Natural killer cell (primary cell): ENCODE measurements around the gene SOX6. TPM values are rescaled to one million over a fixed set of nuclear protein-coding genes. Genes with fewer than 3 reads are reported as not detected.

Source experiments
- ATAC-seq, 3 donors: fragments of 150-1000 bp in 2 of 3; fragments of 200-7000 bp in 1 of 3; cut with Tn5 transposase; 1 replicate in 1 of 3; 2 replicates in 2 of 3; pipeline ENCODE4 v1.10.0; 2021; ENCODE audit warnings: mild to moderate bottlenecking in 2 of 3, moderate library complexity in 2 of 3
- DNase-seq, 2 donors: peaks; one replicate each; pipeline versions ENCODE4 v3.0.0 to v3.0.0-alpha.2; 2013 to 2021; ENCODE audit warnings: mixed read lengths in 1 of 2
- H3K27ac ChIP-seq: one replicate; pipeline ENCODE4 v1.5.1; 2013; ENCODE audit warnings: mild to moderate bottlenecking, low read length
- H3K27me3 ChIP-seq: one replicate; pipeline ENCODE4 v1.6.1; 2013; ENCODE audit warnings: low read length; ENCODE audit not compliant: control insufficient read depth, insufficient read depth
- H3K36me3 ChIP-seq: one replicate; pipeline ENCODE4 v1.6.1; 2013; ENCODE audit warnings: low read length; ENCODE audit not compliant: control insufficient read depth, insufficient read depth
- H3K4me1 ChIP-seq: one replicate; pipeline ENCODE4 v1.6.1; 2013; ENCODE audit warnings: low read length; ENCODE audit not compliant: control insufficient read depth, insufficient read depth
- H3K4me3 ChIP-seq: one replicate; pipeline ENCODE4 v1.5.1; 2013; ENCODE audit warnings: low read length
- H3K9me3 ChIP-seq: one replicate; pipeline ENCODE4 v1.6.1; 2013; ENCODE audit warnings: low read length; ENCODE audit not compliant: control insufficient read depth, insufficient read depth
- H3K27ac Mint-ChIP-seq, 2 donors: one replicate each; pipeline ENCODE4 v1.8.0; 2022; ENCODE audit warnings: mild to moderate bottlenecking in 2 of 2, mixed read lengths in 2 of 2, moderate library complexity in 1 of 2
- H3K27me3 Mint-ChIP-seq, 2 donors: one replicate each; pipeline ENCODE4 v1.8.0; 2022; ENCODE audit warnings: low read depth in 2 of 2, mixed read lengths in 2 of 2
- H3K36me3 Mint-ChIP-seq: one replicate; pipeline ENCODE4 v1.8.0; 2022; ENCODE audit warnings: mixed read lengths
- H3K4me1 Mint-ChIP-seq, 2 donors: one replicate each; pipeline ENCODE4 v1.8.0; 2022; ENCODE audit warnings: mixed read lengths in 2 of 2
- H3K4me3 Mint-ChIP-seq: one replicate; pipeline ENCODE4 v1.8.0; 2022; ENCODE audit warnings: mild to moderate bottlenecking, moderate library complexity, mixed read lengths
- H3K9me3 Mint-ChIP-seq, 2 donors: one replicate each; pipeline ENCODE4 v1.8.0; 2022; ENCODE audit warnings: mixed read lengths in 2 of 2
- WGBS: methylation state at CpG from one replicate; pipeline ENCODE4 v1.1.7; 2013; ENCODE audit warnings: missing lambda C conversion rate; ENCODE audit not compliant: insufficient coverage; 5-methylcytosine and 5-hydroxymethylcytosine counted together
- intact Hi-C: fragments of 100-400 bp; cut with micrococcal nuclease; formaldehyde crosslinking; loops from one replicate; pipeline ENCODE4 v1.14.2; 2022
- total RNA-seq, 4 donors: library from RNA; stranded (reverse); fragments of 120-200 nt in 1 of 4; gene quantifications; one replicate each; pipeline versions ENCODE4 v1.2.3 to v1.2.4, GENCODE V29; 2013 to 2022
- TF ChIP-seq, protein P1 (sequence below): fragments of 200-600 bp; IDR thresholded peaks from one replicate; pipeline ENCODE4 v1.8.0; 2022; ENCODE audit warnings: antibody characterized with exemption

Gene SOX6
- total RNA-seq, 3 donors from 2014 or later (not counting 1 experiment from before 2014, with no cell fraction given): 0.27 TPM; not detected in 2

DNA sequence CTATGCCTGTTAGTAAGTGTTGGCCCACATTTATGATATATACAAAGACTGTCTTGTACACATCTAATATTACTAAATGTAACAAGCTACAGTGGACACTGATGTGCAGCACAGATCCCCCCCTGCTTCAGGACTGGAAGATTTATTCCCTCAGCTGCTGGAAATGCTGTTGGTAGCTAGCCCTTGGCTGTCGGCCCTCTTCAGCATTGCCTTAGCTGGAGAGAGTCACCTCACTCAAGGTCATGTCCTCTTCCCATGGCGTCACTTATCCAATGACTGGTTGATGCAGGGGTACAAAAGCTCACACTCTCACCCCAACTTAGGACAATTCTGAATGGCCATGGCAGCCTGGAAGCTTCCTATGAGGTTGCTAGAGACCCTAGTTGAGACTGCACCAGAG is 312.7 kb downstream of the SOX6 start:
- no peaks in the 10 kb centered on the region for H3K27me3 Mint-ChIP-seq
- WGBS: 96% methylated on average over 2 of the region's 2 CpGs
- H3K27ac Mint-ChIP-seq: no peak overlapping the region

DNA sequence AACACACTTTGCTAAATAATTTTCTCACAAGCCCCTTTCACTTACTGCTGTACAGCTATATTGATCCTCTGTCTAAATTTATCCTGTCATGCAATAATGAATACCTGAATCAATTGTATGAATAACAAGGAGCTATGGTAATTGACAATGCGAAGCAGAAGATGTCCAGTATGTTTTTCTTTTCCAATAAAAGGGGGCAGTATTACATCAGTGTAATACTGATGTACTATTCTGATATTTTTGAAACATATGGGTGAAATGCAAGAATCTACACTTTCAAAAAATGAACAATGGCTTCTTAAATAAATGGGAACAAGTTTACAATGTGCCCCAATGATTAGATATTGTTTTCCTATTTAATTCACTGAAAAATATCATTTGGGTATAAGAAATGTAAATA is 315.1 kb downstream of the SOX6 start:
- no peaks in the 10 kb centered on the region for H3K9me3 ChIP-seq
- intact Hi-C loops: no loop called here
- no peaks in the 10 kb centered on the region for H3K36me3 ChIP-seq
- Mint-ChIP-seq H3K36me3 (no peaks in the 10 kb centered on the region), H3K4me1 (no peaks in the 10 kb centered on the region), H3K27me3 (no peaks in the 10 kb centered on the region), H3K4me3 (no peak overlapping the region), H3K27ac (no peak overlapping the region), H3K9me3 (peaks cover 0 to 2% of the 10 kb centered on the region in 2 donors)
- H3K4me1 ChIP-seq: no peaks in the 10 kb centered on the region
- no peak overlapping the region for H3K27ac ChIP-seq
- WGBS: 100% methylated on average over 1 of the region's 1 CpG
- TF ChIP-seq, protein P1, sequence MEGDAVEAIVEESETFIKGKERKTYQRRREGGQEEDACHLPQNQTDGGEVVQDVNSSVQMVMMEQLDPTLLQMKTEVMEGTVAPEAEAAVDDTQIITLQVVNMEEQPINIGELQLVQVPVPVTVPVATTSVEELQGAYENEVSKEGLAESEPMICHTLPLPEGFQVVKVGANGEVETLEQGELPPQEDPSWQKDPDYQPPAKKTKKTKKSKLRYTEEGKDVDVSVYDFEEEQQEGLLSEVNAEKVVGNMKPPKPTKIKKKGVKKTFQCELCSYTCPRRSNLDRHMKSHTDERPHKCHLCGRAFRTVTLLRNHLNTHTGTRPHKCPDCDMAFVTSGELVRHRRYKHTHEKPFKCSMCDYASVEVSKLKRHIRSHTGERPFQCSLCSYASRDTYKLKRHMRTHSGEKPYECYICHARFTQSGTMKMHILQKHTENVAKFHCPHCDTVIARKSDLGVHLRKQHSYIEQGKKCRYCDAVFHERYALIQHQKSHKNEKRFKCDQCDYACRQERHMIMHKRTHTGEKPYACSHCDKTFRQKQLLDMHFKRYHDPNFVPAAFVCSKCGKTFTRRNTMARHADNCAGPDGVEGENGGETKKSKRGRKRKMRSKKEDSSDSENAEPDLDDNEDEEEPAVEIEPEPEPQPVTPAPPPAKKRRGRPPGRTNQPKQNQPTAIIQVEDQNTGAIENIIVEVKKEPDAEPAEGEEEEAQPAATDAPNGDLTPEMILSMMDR: no peak
- no peak for ATAC-seq
- H3K27me3 ChIP-seq: no peaks in the 10 kb centered on the region
- no peak for DNase-seq
- H3K4me3 ChIP-seq: no peak overlapping the region

More for the DNA sequence above, 312.7 kb downstream of the SOX6 start:
- ATAC-seq: no peak
- no peaks in the 10 kb centered on the region for H3K36me3 ChIP-seq
- no peaks in the 10 kb centered on the region for H3K4me1 ChIP-seq
- Mint-ChIP-seq H3K4me3 (no peak overlapping the region), H3K4me1 (no peaks in the 10 kb centered on the region), H3K9me3 (peaks cover 0 to 2% of the 10 kb centered on the region in 2 donors), H3K36me3 (no peaks in the 10 kb centered on the region)
- intact Hi-C loops: no loop called here
- TF ChIP-seq, protein P1: no peak
- no peak overlapping the region for H3K4me3 ChIP-seq
- DNase-seq: no peak
- H3K27ac ChIP-seq: no peak overlapping the region
- no peaks in the 10 kb centered on the region for H3K9me3 ChIP-seq
- H3K27me3 ChIP-seq: no peaks in the 10 kb centered on the region

DNA sequence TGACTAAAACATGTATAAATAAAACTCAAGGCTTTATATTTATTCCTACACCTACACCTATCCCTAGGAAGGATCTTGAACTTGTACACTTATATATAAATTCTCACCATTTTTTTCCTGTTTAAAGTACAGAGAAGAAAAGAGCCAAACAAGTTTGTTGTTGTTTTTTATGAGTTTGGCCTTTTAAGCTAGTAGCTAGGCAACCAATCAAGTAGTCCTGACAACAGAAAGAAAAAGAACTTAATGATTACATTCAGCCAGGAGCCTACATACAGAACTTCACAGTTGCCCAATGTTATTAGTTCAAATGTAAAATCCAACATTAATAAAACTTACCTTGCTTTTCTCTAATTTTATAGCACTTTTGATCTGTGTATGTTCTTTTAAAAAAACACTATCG is 316.2 kb downstream of the SOX6 start:
- H3K27me3 Mint-ChIP-seq: no peaks in the 10 kb centered on the region
- no peaks in the 10 kb centered on the region for H3K27me3 ChIP-seq
- WGBS: no CpG with 5 or more reads among the region's 1 CpG
- H3K4me1 ChIP-seq: no peaks in the 10 kb centered on the region
- peaks cover 0 to 2% of the 10 kb centered on the region in 2 donors for H3K9me3 Mint-ChIP-seq
- no peaks in the 10 kb centered on the region for H3K36me3 ChIP-seq
- H3K36me3 Mint-ChIP-seq: no peaks in the 10 kb centered on the region
- H3K27ac Mint-ChIP-seq: no peak overlapping the region
- no peak overlapping the region for H3K27ac ChIP-seq
- DNase-seq (no peak), ATAC-seq (no peak)
- H3K4me1 Mint-ChIP-seq: no peaks in the 10 kb centered on the region
- intact Hi-C loops: no loop called here
- no peak overlapping the region for H3K4me3 Mint-ChIP-seq
- no peak overlapping the region for H3K4me3 ChIP-seq
- no peaks in the 10 kb centered on the region for H3K9me3 ChIP-seq
- TF ChIP-seq, protein P1: no peak

DNA sequence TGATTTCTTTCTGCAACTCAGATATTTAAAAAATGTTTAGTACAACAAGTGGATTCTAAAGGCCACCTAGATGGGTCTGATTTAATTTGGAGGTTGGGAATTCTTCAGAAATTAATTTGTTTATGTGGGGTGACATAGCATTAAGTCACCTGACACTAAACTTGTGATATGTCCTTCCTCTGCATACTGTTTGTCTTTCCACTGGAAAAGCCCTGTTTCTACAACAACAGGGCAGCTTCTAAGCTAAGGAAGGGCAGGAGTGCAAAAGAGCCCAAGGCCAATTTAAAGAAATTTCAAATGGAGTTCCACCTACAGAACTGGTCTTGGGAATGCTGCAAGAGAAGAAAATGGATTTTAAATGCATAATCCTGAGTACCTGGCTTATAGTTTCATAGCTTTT is 319.2 kb downstream of the SOX6 start:
- Mint-ChIP-seq H3K27me3 (no peaks in the 10 kb centered on the region), H3K9me3 (peaks cover 3 to 4% of the 10 kb centered on the region in 2 donors), H3K4me1 (no peaks in the 10 kb centered on the region), H3K27ac (no peak overlapping the region), H3K4me3 (no peak overlapping the region), H3K36me3 (no peaks in the 10 kb centered on the region)
- DNase-seq (no peak), ATAC-seq (no peak)
- H3K9me3 ChIP-seq: no peaks in the 10 kb centered on the region
- no peaks in the 10 kb centered on the region for H3K4me1 ChIP-seq
- no peak overlapping the region for H3K4me3 ChIP-seq
- no peak overlapping the region for H3K27ac ChIP-seq
- intact Hi-C loops: no loop called here
- no peaks in the 10 kb centered on the region for H3K27me3 ChIP-seq
- TF ChIP-seq, protein P1: no peak
- H3K36me3 ChIP-seq: no peaks in the 10 kb centered on the region
